HPDE6-E6E7 (cell line): ENCODE results near the gene MARCKSL1.
"Not testable (repeated sequence)": the region's sequence is repeated elsewhere in the genome, so short reads cannot be mapped to it uniquely, and the experiment has no call there.

Experiments used
- DNase-seq: peaks from one replicate; pipeline ENCODE4 v3.0.0; 2011; ENCODE audit warnings: missing footprints; ENCODE audit errors: extremely low spot score

The MARCKSL1 gene

DNA sequence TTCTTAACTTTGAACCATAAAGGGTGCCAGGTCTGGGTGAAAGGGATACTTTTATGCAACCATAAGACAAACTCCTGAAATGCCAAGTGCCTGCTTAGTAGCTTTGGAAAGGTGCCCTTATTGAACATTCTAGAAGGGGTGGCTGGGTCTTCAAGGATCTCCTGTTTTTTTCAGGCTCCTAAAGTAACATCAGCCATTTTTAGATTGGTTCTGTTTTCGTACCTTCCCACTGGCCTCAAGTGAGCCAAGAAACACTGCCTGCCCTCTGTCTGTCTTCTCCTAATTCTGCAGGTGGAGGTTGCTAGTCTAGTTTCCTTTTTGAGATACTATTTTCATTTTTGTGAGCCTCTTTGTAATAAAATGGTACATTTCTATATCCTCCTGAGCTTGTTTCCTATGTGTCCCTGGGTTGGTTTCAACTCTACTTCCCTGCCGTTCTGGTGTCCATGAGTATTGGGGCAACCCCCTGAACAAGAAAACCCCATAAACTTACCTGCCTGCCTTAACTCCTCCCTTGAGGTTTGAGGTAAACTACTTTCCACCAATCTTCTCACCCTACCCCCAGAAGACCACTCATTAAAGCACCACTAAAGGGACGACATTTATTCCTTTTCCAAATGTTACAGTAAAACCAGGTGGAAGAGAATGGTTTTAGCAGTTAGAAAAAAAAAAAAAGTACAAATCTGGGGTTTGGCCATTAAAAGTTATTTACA is 2.6 kb downstream of the MARCKSL1 start:
- DNase-seq: no peak

DNA sequence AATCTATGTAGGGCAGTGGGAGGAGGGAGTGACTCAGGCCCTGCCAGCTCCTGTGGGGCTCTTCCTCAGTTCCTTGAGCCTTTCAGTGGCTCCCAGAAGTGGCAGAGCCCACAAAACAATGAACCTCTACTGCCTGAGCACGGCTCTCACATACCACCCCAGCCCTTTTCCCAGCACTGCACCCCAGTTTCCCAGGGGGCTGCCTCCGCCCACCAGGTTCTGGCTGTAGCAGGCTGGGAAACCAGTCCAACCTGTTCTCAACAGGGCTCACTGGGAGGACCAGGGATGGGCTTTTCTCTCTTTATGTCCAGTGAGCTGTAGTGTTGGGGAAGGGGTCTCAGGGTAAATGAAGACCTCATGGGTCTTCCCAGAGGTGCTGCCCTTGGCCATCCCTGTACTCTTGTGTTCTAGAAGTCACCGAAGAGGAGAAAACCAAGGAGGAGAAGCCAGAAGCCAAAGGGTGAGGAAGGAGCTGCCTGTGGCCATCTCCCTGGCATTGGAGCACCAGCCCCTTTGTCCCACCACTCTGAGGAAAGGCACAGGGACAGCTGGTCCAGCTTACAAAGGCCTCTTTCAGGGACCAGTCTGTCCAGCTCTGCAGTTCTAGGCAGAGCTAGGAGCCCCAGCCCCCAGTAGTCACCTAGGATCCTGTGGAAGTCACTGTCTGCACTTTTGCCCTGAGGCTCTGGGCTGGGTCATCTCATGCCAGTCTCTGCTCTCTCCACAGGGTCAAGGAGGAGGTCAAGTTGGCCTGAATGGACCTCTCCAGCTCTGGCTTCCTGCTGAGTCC is 3.5 kb downstream of the MARCKSL1 start:
- peak; percentile 52 for DNase-seq

GRCh38 chr1:32331549-32331948 is 4.5 kb downstream of the MARCKSL1 start:
- no peak for DNase-seq

- no peak for DNase-seq
Measured at GRCh38 chr1:32330558-32331151, 5.4 kb downstream of the MARCKSL1 start.

GRCh38 chr1:32329931-32330466 is 6.0 kb downstream of the MARCKSL1 start:
- DNase-seq: no peak

- DNase-seq: no peak
Measured at GRCh38 chr1:32327204-32327603, 8.8 kb downstream of the MARCKSL1 start.

DNA sequence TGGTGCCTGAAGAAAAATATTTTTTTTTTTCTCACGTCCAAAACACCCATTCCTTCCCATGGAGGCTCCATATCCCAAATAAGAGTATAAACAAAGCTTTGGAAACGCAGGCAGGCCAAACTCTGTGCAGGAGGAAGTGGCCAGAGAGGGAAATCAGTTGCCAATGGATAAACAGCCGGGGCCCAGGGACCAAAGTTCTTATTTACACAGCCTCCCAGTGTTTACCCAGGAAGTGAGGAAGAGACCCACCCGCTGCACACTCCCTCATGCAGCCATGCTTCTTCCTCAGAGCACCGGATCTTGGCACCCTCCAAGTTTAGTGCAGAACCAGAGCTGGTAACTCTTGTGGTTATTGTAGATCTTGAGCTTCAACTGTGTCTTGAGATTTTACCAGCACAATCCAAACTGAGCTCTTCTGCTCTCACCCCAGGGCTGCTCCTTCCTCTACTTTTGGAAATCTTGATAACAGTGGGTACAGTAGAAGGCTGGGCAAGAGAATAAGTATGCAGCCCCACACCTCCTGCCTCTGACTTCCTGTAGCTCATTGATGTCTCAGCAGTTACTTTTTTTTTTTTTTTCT is 14.2 kb downstream of the MARCKSL1 start:
- no peak for DNase-seq

- no peak for DNase-seq
Measured at GRCh38 chr1:32318127-32318869, 17.7 kb downstream of the MARCKSL1 start.

DNA sequence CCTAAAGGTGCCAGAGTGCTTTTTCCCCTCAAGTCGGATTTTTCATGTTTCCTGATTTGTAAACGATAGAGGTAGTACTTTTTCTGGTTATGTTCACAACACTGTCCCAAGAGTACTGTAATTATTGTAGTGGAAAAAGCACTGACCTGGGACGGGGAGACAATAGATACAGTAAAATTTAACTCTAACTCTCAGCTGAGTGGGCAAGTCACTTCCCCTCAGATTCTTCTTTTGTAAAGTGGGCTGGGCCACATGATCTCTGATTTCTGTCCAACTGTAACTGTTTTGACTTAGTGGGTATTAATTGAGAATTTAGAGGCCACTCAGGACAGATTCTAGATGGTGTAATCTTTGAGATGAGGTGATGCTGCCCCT is 19.1 kb downstream of the MARCKSL1 start:
- no peak for DNase-seq

- no peak for DNase-seq
Measured at GRCh38 chr1:32311709-32312393, 24.2 kb downstream of the MARCKSL1 start.

DNA sequence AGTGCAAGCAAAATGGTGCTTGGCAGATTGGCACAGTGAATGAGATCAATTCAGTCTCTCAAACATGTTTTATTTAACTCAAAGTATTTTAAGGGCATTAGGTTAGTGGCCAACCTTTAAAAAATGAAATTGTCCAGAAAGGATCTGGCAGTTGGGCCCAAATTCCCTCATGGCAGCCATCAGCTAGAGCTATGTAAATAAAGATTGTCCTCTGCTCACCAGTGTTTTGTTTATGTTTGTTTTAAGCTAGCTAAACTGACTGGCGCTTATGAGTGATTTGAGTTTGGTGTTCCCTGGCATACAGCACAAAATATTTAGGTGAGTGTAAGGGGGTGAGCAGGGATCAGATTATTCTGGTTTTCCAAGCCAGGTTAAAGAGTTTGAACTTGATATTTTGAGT is 26.1 kb downstream of the MARCKSL1 start:
- DNase-seq: no peak

GRCh38 chr1:32307324-32307723 is 28.7 kb downstream of the MARCKSL1 start:
- DNase-seq: no peak

DNA sequence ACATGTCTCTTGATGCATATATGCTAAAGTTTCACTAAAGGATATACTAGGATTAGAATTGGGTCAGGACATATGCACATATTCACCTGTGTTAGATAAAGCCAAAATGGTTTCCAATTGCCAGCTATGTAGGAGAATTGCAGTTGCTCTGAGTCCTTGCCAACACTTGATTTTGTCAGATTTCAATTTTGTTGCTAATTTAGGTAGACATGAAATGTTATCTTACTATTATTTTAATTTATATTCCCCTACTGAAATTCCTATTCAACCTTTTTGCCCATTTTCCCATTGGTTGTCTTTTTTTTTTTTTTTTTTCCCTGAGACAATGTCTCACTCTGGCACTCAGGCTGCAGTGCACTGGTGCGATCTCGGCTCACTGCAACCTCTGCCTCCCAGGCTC is 30.7 kb downstream of the MARCKSL1 start:
- DNase-seq: no peak

DNA sequence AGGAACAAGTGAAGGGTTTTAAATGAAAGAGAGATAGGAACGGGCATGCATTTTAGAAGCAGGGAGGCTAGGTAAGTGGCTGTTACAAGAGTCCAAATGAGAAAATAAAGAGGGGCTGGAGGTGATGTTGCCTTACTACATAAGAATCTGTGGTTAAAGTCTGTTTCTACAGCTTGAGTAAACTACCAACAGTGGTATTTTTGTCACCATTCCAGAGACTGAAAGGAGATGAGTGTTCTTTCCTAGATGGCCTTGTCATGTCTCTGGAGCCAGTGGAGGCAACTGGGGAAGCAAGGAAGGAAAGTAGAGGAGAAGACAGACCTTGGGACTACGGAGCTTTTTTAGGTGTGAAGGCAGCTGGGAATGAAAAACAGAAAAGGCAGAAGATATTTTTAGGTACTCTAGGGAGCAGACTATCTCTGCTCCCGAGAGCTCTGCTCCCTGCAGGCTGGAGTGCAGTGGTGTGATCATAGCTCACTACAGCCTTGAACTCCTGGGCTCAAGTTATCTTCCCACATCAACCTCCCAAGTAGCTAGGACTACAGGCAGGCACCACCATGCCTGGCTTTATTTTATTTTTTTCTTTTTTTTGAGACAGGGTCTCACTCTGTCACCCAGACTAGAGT is 31.9 kb downstream of the MARCKSL1 start:
- no peak for DNase-seq

GRCh38 chr1:32303358-32303757 is 32.7 kb downstream of the MARCKSL1 start:
- DNase-seq: no peak

DNA sequence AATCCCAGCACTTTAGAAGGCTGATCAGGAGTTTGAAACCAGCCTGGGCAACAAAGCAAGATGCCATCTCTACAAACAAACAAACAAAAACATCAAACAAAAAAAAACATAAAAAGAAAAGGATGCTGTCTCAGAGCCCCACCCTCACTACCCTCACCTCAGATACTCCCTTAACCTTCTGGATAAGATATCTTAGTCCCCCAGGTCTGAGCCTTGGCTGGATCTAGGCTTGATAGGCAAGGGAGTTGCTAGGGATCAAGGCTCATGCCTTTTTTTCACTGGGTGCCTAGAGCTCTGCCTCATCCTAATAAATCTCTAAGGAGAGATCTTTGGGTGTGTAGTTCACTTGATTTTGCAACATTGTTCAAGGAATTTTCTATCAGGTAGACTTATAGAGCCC is 36.7 kb downstream of the MARCKSL1 start:
- DNase-seq: no peak

DNA sequence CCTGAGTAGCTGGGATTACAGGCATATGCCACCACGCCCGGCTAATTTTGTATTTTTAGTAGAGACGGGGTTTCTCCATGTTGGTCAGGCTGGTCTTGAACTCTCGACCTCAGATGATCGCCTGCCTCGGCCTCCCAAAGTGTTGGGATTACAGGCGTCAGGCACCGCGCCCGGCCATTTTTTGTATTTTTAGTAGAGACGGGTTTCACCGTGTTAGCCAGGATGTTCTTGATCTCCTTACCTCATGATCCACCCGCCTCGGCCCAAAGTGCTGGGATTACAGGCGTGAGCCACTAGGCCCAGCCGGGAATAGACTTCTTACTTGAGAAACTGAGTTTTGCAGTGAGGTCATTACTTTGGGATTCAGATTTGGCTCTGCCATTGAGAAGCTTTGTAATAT is 37.8 kb downstream of the MARCKSL1 start:
- not testable (repeated sequence) for DNase-seq

DNA sequence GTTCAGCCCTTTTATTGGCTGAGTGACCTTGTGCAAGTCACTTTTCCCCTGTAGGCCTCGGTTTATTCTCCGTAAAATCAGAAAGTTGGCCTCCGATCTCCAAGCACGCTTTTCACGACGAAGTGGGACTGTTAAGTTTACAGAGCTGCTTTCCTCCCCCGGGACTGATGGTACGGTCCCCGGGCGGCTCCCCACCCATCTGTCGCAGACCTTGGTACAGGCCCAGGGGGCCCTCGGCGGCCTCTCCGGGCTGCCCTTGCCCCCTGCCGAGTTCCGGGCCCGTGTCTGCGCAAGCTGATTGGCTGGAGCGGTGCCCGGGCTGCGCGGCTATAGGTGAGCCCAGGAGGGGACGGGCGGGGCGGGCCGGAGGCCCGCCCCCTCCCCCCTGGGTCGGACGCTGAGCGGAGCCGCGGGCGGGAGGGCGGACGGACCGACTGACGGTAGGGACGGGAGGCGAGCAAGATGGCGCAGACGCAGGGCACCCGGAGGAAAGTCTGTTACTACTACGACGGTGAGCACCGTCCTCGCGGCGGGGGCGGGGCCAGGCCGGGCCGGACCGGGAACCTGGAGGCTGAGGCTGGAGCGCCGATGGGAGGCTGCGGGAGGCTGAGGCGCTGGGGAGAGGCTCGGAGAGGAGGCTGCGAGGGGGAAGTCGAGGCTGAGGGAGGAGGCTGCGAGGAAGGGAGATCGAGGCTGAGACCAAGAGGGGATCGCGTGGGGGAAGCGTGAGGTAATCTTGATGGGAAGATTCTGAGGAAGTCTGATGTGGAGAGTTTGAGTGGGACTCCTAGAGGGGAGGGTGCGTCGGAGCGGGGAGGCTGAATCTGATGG is 44.1 kb downstream of the MARCKSL1 start, which contains the start of gene HDAC1:
TSS of gene HDAC1 (plus strand) at position 376 of the 831 bp plus-strand sequence. CDS start at position 463, 87 bp downstream.
- DNase-seq: peak; percentile 95

- DNase-seq: peak; percentile 82
Measured at GRCh38 chr1:32291145-32291707, 44.8 kb downstream of the MARCKSL1 start.
